NCI-H2029 (cell line): ENCODE results near the gene CCL7.

Source experiments
- DNase-seq: peaks from one replicate; lab custom pipeline; 2025; lab: John Stamatoyannopoulos, UW

Gene CCL7

GRCh38 chr17:34287875-34288274 lies 17.9 kb downstream of the CCL7 start:
- no peak for DNase-seq

GRCh38 chr17:34290586-34290985 lies 20.6 kb downstream of the CCL7 start:
- DNase-seq, result no peak

- DNase-seq, result peak; percentile 52
Observed at GRCh38 chr17:34291721-34292348, 21.8 kb downstream of the CCL7 start.

GRCh38 chr17:34299027-34299426 lies 29.0 kb downstream of the CCL7 start:
- DNase-seq, result no peak

- DNase-seq, result no peak
Observed at GRCh38 chr17:34299956-34300577, 30.0 kb downstream of the CCL7 start.

- DNase-seq, result no peak
Observed at GRCh38 chr17:34300652-34301370, 30.8 kb downstream of the CCL7 start.

GRCh38 chr17:34301986-34302385 lies 32.0 kb downstream of the CCL7 start:
- no peak for DNase-seq

GRCh38 chr17:34302636-34303035 lies 32.6 kb downstream of the CCL7 start:
- no peak for DNase-seq

- DNase-seq, result no peak
Observed at GRCh38 chr17:34303606-34304005, 33.6 kb downstream of the CCL7 start.

- DNase-seq, result no peak
Observed at GRCh38 chr17:34305061-34305460, 35.0 kb downstream of the CCL7 start.

- DNase-seq, result no peak
Observed at GRCh38 chr17:34305606-34306005, 35.6 kb downstream of the CCL7 start.

GRCh38 chr17:34306466-34306865 lies 36.4 kb downstream of the CCL7 start:
- DNase-seq, result no peak

- DNase-seq, result no peak
Observed at GRCh38 chr17:34307110-34307509, 37.1 kb downstream of the CCL7 start.

GRCh38 chr17:34308371-34308770 lies 38.4 kb downstream of the CCL7 start:
- no peak for DNase-seq

GRCh38 chr17:34311291-34311690 lies 41.3 kb downstream of the CCL7 start:
- no peak for DNase-seq

- DNase-seq, result no peak
Observed at GRCh38 chr17:34312080-34312479, 42.1 kb downstream of the CCL7 start.

- DNase-seq, result no peak
Observed at GRCh38 chr17:34313164-34313563, 43.1 kb downstream of the CCL7 start.

- no peak for DNase-seq
Observed at GRCh38 chr17:34314279-34314678, 44.3 kb downstream of the CCL7 start.

GRCh38 chr17:34318474-34318873 lies 48.5 kb downstream of the CCL7 start:
- DNase-seq, result no peak

- DNase-seq, result no peak
Observed at GRCh38 chr17:34319039-34319483, 49.0 kb downstream of the CCL7 start, which contains the start of gene CCL8. TSS of gene CCL8 (plus strand) at chr17:34319435. CDS start at chr17:34319502, 67 bp downstream.
